HUES48 (cell line): ENCODE results near the gene ATP5MC2.
"Not testable (repeated sequence)": the region's sequence is repeated elsewhere in the genome, so short reads cannot be mapped to it uniquely, and the experiment has no call there.

Experiments used
- H3K27ac ChIP-seq: one replicate; pipeline ENCODE4 v1.7.0; 2013; ENCODE audit warnings: low read depth, low read length, inconsistent platforms
- H3K27me3 ChIP-seq: 2 replicates; pipeline ENCODE4 v1.6.1; 2013; ENCODE audit warnings: mild to moderate bottlenecking, low read length; ENCODE audit not compliant: control insufficient read depth, insufficient read depth
- H3K36me3 ChIP-seq: 2 replicates; pipeline ENCODE4 v1.6.1; 2013; ENCODE audit warnings: low read length; ENCODE audit not compliant: control insufficient read depth, insufficient read depth
- H3K4me1 ChIP-seq: 2 replicates; pipeline ENCODE4 v1.6.1; 2013; ENCODE audit warnings: mild to moderate bottlenecking, low read length; ENCODE audit not compliant: control insufficient read depth, insufficient read depth
- H3K4me3 ChIP-seq: 2 replicates; pipeline ENCODE4 v1.5.1; 2013; ENCODE audit warnings: mild to moderate bottlenecking, low read depth, low read length
- H3K9ac ChIP-seq: 2 replicates; pipeline ENCODE4 v1.6.1; 2013; ENCODE audit warnings: mild to moderate bottlenecking, low read depth, low read length, moderate library complexity
- H3K9me3 ChIP-seq: 2 replicates; pipeline ENCODE4 v1.6.1; 2013; ENCODE audit warnings: low read length; ENCODE audit not compliant: control insufficient read depth, insufficient read depth

Gene ATP5MC2

DNA sequence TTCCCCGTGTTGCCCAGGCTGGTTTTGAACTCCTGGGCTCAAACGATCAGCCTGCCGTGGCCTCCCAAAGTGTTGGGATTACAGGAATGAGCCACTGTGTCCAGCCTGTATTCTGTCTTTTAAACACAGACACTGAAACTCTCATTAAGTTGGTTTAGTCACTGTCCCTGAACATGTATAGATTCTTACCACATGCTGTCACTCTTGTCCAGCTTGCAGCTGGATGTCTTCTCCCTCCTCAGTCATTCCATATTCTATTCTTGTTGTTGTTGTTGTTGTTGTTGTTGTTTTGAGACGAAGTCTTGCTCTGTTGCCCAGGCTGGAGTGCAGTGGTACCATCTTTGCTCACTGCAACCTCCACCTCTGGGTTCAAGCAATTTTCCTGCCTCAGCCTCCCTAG is 12.3 kb upstream of the ATP5MC2 start:
- Histone ChIP-seq H3K4me3 (no peak overlapping the region), H3K9me3 (no peaks in the 10 kb centered on the region), H3K27ac (no peak overlapping the region), H3K9ac (no peak overlapping the region), H3K36me3 (no peaks in the 10 kb centered on the region), H3K4me1 (peaks cover 4% of the 10 kb centered on the region; the same call in 1 of the 2 replicates), H3K27me3 (no peaks in the 10 kb centered on the region)

GRCh38 chr12:53686436-53686835 is 10.6 kb upstream of the ATP5MC2 start:
- Histone ChIP-seq H3K36me3 (no peaks in the 10 kb centered on the region), H3K4me1 (peaks cover 4% of the 10 kb centered on the region; the same call in 1 of the 2 replicates), H3K9ac (no peak overlapping the region), H3K4me3 (no peak overlapping the region), H3K27me3 (no peaks in the 10 kb centered on the region), H3K27ac (no peak overlapping the region), H3K9me3 (no peaks in the 10 kb centered on the region)

DNA sequence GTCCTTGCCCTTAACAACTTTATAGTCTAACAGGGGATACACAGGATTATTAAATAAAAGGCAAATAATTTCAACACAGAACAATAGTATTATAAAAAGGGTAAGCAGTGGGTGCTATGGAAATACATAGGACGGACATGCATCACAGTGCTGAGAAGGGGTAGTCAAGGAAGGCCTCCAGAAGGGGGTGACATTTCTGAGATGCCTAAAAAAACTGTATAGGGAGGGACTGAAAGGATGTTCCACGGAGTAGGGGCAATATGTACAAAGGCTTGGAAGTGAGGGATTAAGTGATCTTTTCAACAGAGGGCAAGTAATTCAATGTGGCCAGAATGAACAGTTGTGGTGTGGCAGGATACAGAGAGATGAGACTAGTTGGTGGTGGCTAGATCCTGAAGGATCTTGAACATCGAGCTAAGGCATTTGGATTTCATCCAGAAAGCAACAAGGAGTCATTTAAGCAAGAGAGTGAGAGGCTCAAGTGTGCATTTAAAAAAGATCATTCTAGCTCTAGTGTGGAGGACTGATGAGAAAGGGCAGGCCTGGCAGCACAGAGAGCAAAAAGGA is 8.9 kb upstream of the ATP5MC2 start:
- Histone ChIP-seq H3K4me1 (peaks cover 4% of the 10 kb centered on the region; the same call in 1 of the 2 replicates), H3K4me3 (no peak overlapping the region), H3K36me3 (no peaks in the 10 kb centered on the region), H3K27me3 (no peaks in the 10 kb centered on the region), H3K27ac (no peak overlapping the region), H3K9me3 (no peaks in the 10 kb centered on the region), H3K9ac (no peak overlapping the region)

DNA sequence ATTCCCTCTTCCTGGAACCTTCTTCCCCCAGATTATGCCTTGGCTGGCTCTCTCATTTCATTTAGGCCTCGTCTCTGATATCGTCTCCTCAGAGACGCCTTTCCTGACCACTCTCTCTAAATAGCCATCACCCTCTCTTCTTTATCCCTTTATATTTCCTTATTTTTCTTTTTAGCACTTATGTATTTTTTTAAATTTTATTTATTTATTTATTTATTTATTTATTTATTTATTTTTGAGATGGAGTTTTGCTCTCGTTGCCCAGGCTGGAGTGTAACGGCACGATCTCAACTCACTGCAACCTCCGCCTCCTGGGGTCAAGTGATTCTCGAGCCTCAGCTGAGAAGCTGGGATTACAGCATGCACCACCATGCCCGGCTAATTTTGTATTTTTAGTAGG is 8.1 kb upstream of the ATP5MC2 start:
- Histone ChIP-seq H3K9ac (no peak overlapping the region), H3K9me3 (no peaks in the 10 kb centered on the region), H3K27me3 (no peaks in the 10 kb centered on the region), H3K4me3 (no peak overlapping the region), H3K4me1 (peaks cover 4% of the 10 kb centered on the region; the same call in 1 of the 2 replicates), H3K36me3 (no peaks in the 10 kb centered on the region), H3K27ac (no peak overlapping the region)

- Histone ChIP-seq H3K27me3 (no peaks in the 10 kb centered on the region), H3K27ac (no peak overlapping the region), H3K36me3 (no peaks in the 10 kb centered on the region), H3K4me1 (peaks cover 7% of the 10 kb centered on the region; the same call in 1 of the 2 replicates), H3K4me3 (no peak overlapping the region), H3K9me3 (no peaks in the 10 kb centered on the region), H3K9ac (no peak overlapping the region)
Observed at GRCh38 chr12:53683494-53683893, 7.6 kb upstream of the ATP5MC2 start.

GRCh38 chr12:53680061-53680460 is 4.2 kb upstream of the ATP5MC2 start:
- H3K27me3 ChIP-seq, H3K4me3 ChIP-seq, H3K27ac ChIP-seq, H3K36me3 ChIP-seq, H3K9ac ChIP-seq, H3K9me3 ChIP-seq: not testable (repeated sequence)
- H3K4me1 ChIP-seq: peaks cover 22% of the 10 kb centered on the region

GRCh38 chr12:53677800-53678148 is 1.9 kb upstream of the ATP5MC2 start:
- H3K27ac ChIP-seq: peak overlapping the region; percentile 91
- H3K4me3 ChIP-seq: peak overlapping the region; percentile 58
- peak overlapping the region; percentile 45 for H3K9ac ChIP-seq
- H3K27me3 ChIP-seq: no peaks in the 10 kb centered on the region; the same call in 1 of the 2 replicates
- peaks cover 23% of the 10 kb centered on the region for H3K4me1 ChIP-seq
- H3K9me3 ChIP-seq: no peaks in the 10 kb centered on the region
- peaks cover 20% of the 10 kb centered on the region for H3K36me3 ChIP-seq

- Histone ChIP-seq H3K4me1 (peaks cover 23% of the 10 kb centered on the region), H3K9ac (peak overlapping the region; percentile 45), H3K27me3 (no peaks in the 10 kb centered on the region; the same call in 1 of the 2 replicates), H3K36me3 (peaks cover 25% of the 10 kb centered on the region), H3K27ac (peak overlapping the region; percentile 91), H3K9me3 (no peaks in the 10 kb centered on the region), H3K4me3 (peak overlapping the region; percentile 58)
Observed at GRCh38 chr12:53677016-53677799, 1.3 kb upstream of the ATP5MC2 start.

DNA sequence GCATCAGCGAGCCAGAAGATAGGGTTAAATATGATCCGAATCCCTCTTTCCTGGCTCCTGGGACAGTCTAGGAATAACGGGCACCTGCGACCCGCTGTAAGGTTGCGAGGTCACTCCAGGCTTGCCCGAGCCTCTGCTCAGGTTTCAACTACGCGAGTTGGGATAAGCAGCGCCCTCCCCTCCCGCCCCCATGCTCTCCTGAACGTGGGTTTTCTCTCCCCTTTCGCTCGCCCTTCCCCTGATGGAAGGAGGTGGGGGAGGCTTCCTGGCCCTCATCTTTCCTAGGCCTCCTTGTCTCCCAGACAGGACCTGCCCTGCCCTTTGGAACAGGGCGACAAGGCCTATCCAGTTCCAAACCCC is 753 bp upstream of the ATP5MC2 start:
- no peaks in the 10 kb centered on the region; the same call in 1 of the 2 replicates for H3K27me3 ChIP-seq
- peaks cover 23% of the 10 kb centered on the region for H3K4me1 ChIP-seq
- H3K4me3 ChIP-seq: peak overlapping the region; percentile 58
- H3K9me3 ChIP-seq: no peaks in the 10 kb centered on the region
- H3K9ac ChIP-seq: peak overlapping the region; percentile 45
- peak overlapping the region; percentile 91 for H3K27ac ChIP-seq
- peaks cover 31% of the 10 kb centered on the region for H3K36me3 ChIP-seq

GRCh38 chr12:53674977-53675700 is 744 bp downstream of the ATP5MC2 start:
- Histone ChIP-seq H3K4me3 (peak overlapping the region; percentile 79), H3K9ac (peak overlapping the region; percentile 92), H3K27me3 (no peaks in the 10 kb centered on the region; the same call in 1 of the 2 replicates), H3K4me1 (peaks cover 23% of the 10 kb centered on the region), H3K36me3 (peaks cover 46% of the 10 kb centered on the region), H3K9me3 (no peaks in the 10 kb centered on the region), H3K27ac (peak overlapping the region; percentile 97)

DNA sequence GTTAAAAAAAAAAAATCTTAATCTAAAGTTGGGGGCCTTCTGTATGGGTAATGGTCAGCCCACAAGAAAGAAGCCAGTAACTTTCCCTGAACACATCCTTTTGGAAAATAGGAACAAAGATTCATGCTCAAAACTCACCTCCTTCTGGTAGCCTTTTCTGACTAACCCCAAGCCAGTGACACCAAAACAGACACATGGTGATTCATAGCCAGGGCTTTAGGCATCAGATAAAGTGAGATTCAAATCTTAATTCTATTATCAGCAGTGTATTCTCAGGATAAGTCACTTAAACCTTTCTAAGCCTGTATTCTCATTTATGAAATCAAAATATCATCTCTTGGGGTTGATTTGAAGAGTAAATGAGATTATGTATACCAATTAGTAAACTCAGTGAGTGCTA is 4.9 kb downstream of the ATP5MC2 start:
- H3K27me3 ChIP-seq: no peaks in the 10 kb centered on the region
- H3K4me1 ChIP-seq: peaks cover 7% of the 10 kb centered on the region
- no peak overlapping the region for H3K4me3 ChIP-seq
- peaks cover 84% of the 10 kb centered on the region for H3K36me3 ChIP-seq
- H3K9me3 ChIP-seq: no peaks in the 10 kb centered on the region
- no peak overlapping the region for H3K27ac ChIP-seq
- H3K9ac ChIP-seq: no peak overlapping the region
